ENCODE results near the gene CHAF1B.

DNA sequence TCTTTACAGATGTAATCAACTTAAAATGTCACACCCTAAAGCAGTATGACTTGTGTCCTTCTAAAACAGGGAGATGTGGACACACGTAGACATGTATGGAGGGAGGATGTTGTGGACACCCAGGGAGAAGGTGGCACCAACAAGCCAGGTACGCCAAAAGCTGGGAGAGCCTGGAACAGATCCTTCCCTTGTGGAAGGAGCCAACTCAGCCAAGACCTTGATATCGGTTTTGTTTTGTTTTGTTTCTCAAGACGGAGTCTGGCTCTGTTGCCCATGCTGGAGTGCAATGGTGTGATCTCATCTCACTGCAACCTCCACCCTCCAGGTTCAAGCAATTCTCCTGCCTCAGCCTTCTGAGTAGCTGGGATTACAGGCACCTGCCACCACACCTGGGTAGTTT lies 45.6 kb downstream of the CHAF1B start:
- TF ChIP-seq, protein P1, sequence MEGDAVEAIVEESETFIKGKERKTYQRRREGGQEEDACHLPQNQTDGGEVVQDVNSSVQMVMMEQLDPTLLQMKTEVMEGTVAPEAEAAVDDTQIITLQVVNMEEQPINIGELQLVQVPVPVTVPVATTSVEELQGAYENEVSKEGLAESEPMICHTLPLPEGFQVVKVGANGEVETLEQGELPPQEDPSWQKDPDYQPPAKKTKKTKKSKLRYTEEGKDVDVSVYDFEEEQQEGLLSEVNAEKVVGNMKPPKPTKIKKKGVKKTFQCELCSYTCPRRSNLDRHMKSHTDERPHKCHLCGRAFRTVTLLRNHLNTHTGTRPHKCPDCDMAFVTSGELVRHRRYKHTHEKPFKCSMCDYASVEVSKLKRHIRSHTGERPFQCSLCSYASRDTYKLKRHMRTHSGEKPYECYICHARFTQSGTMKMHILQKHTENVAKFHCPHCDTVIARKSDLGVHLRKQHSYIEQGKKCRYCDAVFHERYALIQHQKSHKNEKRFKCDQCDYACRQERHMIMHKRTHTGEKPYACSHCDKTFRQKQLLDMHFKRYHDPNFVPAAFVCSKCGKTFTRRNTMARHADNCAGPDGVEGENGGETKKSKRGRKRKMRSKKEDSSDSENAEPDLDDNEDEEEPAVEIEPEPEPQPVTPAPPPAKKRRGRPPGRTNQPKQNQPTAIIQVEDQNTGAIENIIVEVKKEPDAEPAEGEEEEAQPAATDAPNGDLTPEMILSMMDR (IDR thresholded peaks at IDR 0.05; ENCODE audit: borderline replicate concordance, extremely low read depth, low read length, poor library complexity, severe bottlenecking): no peak
- no peak for TF ChIP-seq EZH2 (IDR thresholded peaks at IDR 0.05; ENCODE audit: borderline replicate concordance, low read depth, low read length, severe bottlenecking)
